COR-L47 (cell line): ENCODE measurements around the gene NHS.
A peak's percentile ranks its signal among the peaks of the same experiment; 100 is the strongest.

Experiments used
- DNase-seq: peaks from one replicate; lab custom pipeline; 2025; lab: John Stamatoyannopoulos, UW

Gene NHS

GRCh38 chrX:17679261-17679660 is 304.3 kb downstream of the NHS start:
- DNase-seq: no peak

DNA sequence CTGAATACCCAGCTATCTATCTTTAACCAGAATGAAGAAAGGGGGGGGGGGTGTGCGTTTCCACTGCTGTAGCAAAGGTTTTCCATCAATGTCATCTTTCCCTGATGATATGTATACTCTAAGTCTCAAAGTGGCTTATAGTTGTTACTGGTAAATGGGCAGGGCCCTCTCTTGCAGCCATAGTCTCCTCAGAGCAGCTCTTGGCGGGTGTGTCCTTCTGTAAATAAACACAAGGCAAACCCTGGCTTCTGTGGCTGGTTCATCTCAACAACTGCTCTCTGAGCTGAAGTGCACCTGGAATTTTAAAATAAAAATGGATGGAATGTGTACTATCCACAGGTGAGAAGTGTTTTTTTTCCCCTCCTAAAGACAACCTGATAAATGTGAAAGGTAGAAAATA is 304.8 kb downstream of the NHS start:
- DNase-seq: peak; percentile 31

- no peak for DNase-seq
Observed at GRCh38 chrX:17680732-17681413, 305.9 kb downstream of the NHS start.

DNA sequence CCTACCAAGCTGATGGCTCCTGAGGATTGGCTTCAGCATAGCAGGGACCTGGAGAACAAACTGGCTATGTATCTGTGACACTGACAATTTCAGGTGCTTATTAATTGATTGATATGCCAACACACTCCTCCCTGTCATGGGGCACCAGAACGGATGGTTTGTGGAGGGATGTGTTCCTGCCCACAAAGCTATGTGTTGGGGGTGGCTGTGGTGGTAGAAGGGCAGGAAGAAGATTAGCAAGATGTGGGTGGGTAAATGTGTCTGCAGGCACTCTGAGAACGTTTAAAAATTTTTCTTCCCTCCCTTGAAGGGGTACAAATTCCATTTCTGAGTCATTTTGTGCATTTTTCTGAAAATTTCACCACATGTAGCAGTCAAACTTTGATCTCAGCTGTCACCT is 307.3 kb downstream of the NHS start:
- DNase-seq: no peak

DNA sequence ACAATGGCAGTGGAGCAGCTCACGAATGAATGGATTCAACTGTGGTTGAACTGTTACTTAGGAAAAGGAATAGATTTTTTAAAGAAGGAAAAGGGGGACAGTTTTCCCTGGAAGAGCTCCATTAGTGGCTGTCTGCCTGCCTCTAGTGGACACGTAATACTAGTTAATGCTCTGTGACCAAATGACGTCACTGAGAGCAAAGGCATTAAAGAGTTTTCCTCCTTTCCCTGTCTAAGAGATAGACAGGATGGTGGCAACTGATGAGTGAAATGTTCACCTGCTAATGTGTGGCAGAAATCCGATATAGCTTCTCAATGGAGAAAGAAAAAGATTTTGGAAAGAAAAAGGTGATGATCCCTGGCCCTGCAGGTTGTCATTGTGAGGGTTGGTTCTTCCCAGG is 310.0 kb downstream of the NHS start:
- no peak for DNase-seq

- no peak for DNase-seq
Observed at GRCh38 chrX:17687648-17688047, 312.6 kb downstream of the NHS start.

DNA sequence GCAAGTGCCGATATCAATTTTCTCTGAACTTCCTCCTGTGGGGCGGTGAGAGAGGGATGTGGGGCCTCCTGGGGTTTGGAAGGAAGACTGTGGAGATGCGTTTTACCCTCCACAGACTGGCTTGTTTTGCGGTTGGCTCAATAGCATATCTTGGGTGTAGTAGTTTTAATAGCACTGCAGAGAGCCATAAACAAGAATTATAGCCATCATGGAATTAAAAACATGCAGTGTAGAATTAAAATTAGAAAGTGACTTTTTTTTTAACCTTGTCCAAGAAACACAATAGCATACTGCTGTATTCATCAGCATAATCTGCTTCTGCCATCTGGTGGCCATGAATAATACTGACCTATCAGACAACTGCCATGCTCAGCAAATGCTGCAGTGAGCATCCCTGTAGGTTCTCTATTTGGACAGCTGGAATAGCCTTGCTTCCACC is 315.0 kb downstream of the NHS start:
- DNase-seq: peak; percentile 76

GRCh38 chrX:17692709-17693346 is 317.8 kb downstream of the NHS start:
- DNase-seq: no peak

DNA sequence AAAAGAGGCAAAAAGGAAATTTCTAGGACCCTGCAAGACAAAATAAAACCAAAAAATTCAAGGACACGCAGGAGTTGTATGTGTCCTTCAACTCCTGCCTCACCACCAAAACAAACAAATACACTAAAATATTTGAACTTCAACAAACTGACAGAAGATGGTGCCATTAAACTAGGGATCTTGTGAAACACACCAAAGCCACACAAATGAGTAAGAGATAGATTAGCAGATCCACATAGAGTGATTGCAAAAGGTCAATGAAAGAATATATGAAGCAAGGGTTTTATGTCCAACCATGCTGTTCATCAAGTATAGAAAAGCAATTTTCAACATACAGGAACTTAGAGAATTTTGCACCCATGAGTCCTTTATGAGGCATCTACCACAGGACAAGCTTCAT is 322.2 kb downstream of the NHS start:
- no peak for DNase-seq

DNA sequence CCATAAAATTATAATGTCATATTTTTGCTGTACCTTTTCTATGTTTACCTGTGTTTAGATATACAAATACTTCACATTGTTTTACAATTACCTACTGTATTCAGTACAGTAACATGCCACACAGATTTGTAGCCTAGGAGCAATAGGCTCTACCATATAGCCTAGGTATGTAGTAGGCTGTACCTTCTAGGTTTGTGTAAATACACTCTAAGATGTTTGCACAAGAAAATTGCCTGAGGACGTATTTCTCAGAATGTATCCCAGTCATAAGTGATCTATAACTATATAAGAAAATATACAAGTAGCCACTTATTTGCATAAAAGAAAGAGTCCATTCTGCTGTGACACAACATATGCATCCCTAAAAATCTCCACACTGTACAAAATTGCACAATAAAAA is 326.0 kb downstream of the NHS start:
- no peak for DNase-seq

DNA sequence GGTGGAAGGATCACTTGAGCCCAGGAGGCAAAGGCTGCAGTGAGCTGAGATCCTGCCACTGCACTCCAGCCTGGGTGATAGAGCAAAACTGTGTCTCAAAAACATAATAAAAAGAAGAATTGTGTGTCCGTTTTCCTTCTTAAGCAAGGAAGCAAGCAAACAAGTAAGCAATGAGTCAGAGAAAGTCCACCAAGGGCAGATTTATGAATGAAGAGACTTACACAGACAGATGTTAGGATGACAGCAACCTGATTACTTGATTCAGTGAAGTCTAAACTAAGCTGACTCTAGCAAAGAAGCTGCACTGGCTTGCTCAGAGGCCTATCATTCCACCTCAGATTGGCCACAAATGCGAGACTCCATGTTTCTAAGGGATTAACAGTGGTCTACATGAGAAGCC is 328.2 kb downstream of the NHS start:
- no peak for DNase-seq

DNA sequence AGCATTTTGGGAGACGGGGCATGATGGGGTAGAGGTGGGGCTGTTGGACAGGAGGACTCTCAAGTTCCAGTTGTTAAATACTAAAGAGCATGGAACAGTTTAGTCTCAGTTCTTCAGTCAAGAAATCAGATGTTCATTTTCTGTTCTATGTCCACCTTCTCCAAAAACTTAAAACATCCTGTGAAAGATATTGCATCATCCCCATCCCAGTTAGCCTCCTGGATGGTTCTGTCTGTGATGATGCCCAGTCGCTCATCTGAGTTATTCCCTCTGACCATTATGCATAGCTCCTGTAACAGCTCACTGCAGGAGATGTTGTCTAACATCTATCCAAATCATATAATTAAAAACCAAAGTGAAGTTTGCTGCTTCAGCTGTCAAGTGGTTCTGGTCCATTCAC is 330.2 kb downstream of the NHS start:
- no peak for DNase-seq

- DNase-seq: no peak
Observed at GRCh38 chrX:17706676-17707075, 331.7 kb downstream of the NHS start.

- no peak for DNase-seq
Observed at GRCh38 chrX:17707731-17708130, 332.7 kb downstream of the NHS start.

DNA sequence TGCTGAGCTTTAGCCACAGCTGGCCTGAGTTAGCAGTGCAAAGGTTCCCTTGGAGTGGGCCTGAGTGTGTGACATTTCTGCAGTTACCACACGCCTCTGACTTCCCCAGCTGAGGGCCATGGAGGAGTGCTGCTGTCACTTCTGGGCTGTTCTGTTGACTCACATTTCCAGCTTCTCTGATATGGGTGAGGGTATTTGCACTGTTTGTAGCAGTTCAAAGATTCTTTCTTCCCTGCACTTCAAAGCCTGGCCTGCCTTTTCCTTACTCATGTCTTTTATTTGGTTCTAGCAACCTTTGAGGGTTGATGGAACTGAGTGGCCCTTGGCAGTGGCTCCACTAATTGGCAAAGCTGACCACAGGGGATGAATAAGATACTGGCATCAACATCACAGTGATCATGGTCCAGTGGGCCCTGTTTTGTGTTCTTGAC is 335.9 kb downstream of the NHS start:
- DNase-seq: no peak

GRCh38 chrX:17713288-17713687 is 338.3 kb downstream of the NHS start:
- no peak for DNase-seq

GRCh38 chrX:17718649-17719165 is 343.7 kb downstream of the NHS start:
- DNase-seq: no peak

DNA sequence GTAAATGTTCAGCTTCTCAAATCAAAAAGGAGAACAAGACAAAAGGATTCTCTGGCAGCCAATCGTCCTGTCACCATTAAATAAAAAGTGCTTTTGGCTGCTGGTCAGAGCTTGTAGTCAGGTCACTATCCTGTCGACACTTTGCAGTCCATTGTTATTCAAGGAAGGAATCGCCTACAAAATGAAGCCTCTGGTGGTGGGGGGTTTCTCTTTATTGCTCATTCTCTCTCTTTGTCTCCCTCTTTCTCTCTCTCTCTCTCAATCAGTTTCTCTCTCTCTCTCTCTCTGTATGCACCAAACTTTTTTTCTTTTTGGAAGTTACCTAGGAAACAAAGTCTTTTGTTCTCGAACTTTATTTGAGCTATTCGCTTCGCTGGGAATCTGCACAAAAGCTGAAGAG is 344.7 kb downstream of the NHS start:
- no peak for DNase-seq

- DNase-seq: no peak
Observed at GRCh38 chrX:17721715-17722114, 346.7 kb downstream of the NHS start.

GRCh38 chrX:17725181-17725580 is 350.2 kb downstream of the NHS start:
- DNase-seq: no peak

GRCh38 chrX:17732138-17732783 is 357.3 kb downstream of the NHS start:
- no peak for DNase-seq

- no peak for DNase-seq
Observed at GRCh38 chrX:17735406-17735805, 360.4 kb downstream of the NHS start.

- DNase-seq: no peak
Observed at GRCh38 chrX:17736478-17736855, 361.5 kb downstream of the NHS start.
